Thoracic aorta (tissue), 2 donors: ENCODE measurements around the gene SGMS1. TPM values are rescaled to one million over a fixed set of nuclear protein-coding genes. Genes with fewer than 3 reads are reported as not detected.

Experiments used
- ATAC-seq: fragments of 150-250 bp; one replicate; pipeline ENCODE4 v1.8.0; 2017; ENCODE audit warnings: low read depth; ENCODE audit not compliant: insufficient number of reproducible peaks, low FRiP score
- DNase-seq: peaks from one replicate; pipeline ENCODE4 v3.0.0-alpha.2; 2020; ENCODE audit warnings: low spot score
- H3K27ac ChIP-seq, 2 donors: fragments of 200-600 bp; sonication (generic); 1 replicate in 1 of 2; 2 replicates in 1 of 2; pipeline ENCODE4 v1.5.1; 2016; ENCODE audit warnings: mild to moderate bottlenecking in 2 of 2, moderate library complexity in 2 of 2
- H3K27me3 ChIP-seq: fragments of 200-600 bp; sonication (generic); replicated peaks from 2 replicates; pipeline ENCODE4 v1.6.0; 2016; ENCODE audit warnings: mild to moderate bottlenecking; ENCODE audit not compliant: insufficient read depth
- H3K36me3 ChIP-seq: fragments of 200-600 bp; sonication (generic); one replicate; pipeline ENCODE4 v1.5.1; 2016
- H3K4me1 ChIP-seq, 2 donors: fragments of 200-600 bp; sonication (generic); 1 replicate in 1 of 2; 2 replicates in 1 of 2; pipeline versions ENCODE4 v1.5.1 to v1.6.0; 2016; ENCODE audit warnings: low read depth in 2 of 2, mild to moderate bottlenecking in 1 of 2; ENCODE audit not compliant: control insufficient read depth in 1 of 2
- H3K4me3 ChIP-seq: fragments of 200-600 bp; sonication (generic); 2 replicates; pipeline ENCODE4 v1.5.1; 2016; ENCODE audit warnings: mild to moderate bottlenecking
- H3K9me3 ChIP-seq: fragments of 200-600 bp; sonication (generic); 2 replicates; pipeline ENCODE4 v1.5.1; 2016
- CTCF ChIP-seq: fragments of 200-600 bp; sonication (generic); IDR thresholded peaks from one replicate; pipeline ENCODE4 v1.5.1; 2019; ENCODE audit warnings: antibody characterized with exemption
- total RNA-seq, 2 donors: library from RNA; depleted of rRNA; stranded (reverse); fragments of >200 nt; gene quantifications; one replicate each; pipeline versions ENCODE4 v1.1.0 to v1.2.3, GENCODE V29; 2016

SGMS1 gene
- total RNA-seq, 2 donors from 2014 or later, result 60.5 to 92.3 TPM

DNA sequence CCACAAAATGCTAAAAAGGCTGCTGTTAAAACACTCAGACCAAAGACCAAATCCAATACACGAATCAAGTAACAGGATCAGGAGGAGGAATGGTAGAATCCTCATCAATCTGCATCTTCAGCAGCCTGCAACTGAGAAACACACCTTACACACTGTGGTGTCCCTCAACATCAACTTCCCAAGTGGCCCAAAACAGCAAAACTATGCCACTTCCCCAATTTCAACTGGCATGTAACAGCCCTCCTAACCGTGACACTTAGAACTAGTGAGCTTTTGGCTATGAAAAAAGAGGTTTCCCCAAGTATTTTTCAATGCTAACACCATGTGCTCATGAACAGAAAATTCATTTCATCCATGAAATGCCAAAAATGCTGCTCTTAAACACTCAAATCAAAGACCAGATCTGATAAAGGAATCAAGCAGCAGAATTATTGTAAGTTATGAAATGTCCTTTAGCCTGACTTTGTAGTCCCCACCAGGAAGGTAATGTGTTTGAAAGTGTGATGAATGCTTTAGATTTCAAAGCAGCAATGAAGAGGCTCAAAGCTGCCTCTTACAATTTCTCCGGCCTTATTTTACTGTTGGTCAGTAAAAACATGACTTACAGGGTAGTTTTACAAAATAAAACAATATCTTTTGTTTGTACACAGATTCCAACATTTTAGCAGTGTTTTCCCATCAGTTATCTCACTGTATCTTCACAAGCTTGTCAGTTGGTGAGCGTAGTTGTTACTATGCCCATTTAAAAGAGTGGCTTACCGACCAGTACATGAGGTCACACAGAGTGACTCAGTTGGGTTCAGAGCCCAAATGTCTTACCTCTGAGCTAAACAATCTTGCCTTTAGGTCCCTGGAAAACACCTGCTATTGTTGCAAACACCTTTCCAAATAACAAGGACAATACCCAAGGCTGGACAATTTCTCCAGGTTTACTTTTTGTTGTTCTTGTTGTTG lies 306.8 kb downstream of the SGMS1 start:
- H3K4me3 ChIP-seq, result no peak overlapping the region
- no peak for DNase-seq
- H3K9me3 ChIP-seq, result no peaks in the 10 kb centered on the region
- no peak overlapping the region for H3K27ac ChIP-seq
- no peaks in the 10 kb centered on the region for H3K27me3 ChIP-seq
- no peak for TF ChIP-seq CTCF
- H3K36me3 ChIP-seq, result no peaks in the 10 kb centered on the region
- no peak for ATAC-seq
- H3K4me1 ChIP-seq, result peaks cover 5 to 23% of the 10 kb centered on the region in 2 donors

GRCh38 chr10:50316174-50316573 lies 307.6 kb downstream of the SGMS1 start:
- DNase-seq, result no peak
- ATAC-seq, result no peak
- TF ChIP-seq CTCF, result no peak
- no peak overlapping the region for H3K4me3 ChIP-seq
- no peaks in the 10 kb centered on the region for H3K9me3 ChIP-seq
- H3K4me1 ChIP-seq, result peaks cover 5 to 23% of the 10 kb centered on the region in 2 donors
- H3K27me3 ChIP-seq, result no peaks in the 10 kb centered on the region
- H3K36me3 ChIP-seq, result no peaks in the 10 kb centered on the region
- no peak overlapping the region for H3K27ac ChIP-seq

GRCh38 chr10:50315424-50315823 lies 308.3 kb downstream of the SGMS1 start:
- H3K36me3 ChIP-seq, result peaks cover 3% of the 10 kb centered on the region
- ATAC-seq (no peak), DNase-seq (no peak)
- no peak for TF ChIP-seq CTCF
- H3K4me3 ChIP-seq, result no peak overlapping the region
- H3K27me3 ChIP-seq, result no peaks in the 10 kb centered on the region
- H3K27ac ChIP-seq, result no peak overlapping the region
- no peaks in the 10 kb centered on the region for H3K9me3 ChIP-seq
- H3K4me1 ChIP-seq, result peaks cover 5 to 23% of the 10 kb centered on the region in 2 donors

- H3K4me3 ChIP-seq, result no peak overlapping the region
- peaks cover 11% of the 10 kb centered on the region for H3K36me3 ChIP-seq
- no peaks in the 10 kb centered on the region for H3K9me3 ChIP-seq
- DNase-seq (no peak), ATAC-seq (no peak)
- no peak overlapping the region for H3K27ac ChIP-seq
- H3K4me1 ChIP-seq, result peaks cover 5 to 23% of the 10 kb centered on the region in 2 donors
- TF ChIP-seq CTCF, result no peak
- H3K27me3 ChIP-seq, result no peaks in the 10 kb centered on the region
Measured at GRCh38 chr10:50314169-50315071, 309.3 kb downstream of the SGMS1 start.
